ENCODE results near the gene CPO.

Gene CPO

DNA sequence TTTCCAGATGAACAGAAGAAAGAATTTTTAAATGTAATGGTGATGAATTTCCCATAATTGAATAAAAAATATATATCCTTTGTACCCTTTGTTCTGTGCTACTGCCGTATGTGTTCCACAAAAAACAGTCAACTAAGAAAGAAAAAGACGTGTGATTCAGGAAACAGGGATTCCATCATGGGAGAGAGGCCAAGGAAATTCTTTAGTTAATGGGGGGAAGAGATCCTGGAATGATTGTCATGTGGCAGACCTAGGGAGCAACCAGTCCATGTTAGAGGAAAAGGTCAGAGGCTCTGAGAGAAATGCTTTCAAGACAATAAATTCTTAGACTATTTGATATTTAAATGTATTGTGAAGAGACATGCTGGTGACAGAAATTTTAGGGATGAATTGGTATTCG lies 76.6 kb downstream of the CPO start:
- no peak for DNase-seq (ENCODE audit: low read depth)

Measured in stimulated activated CD8-positive, alpha-beta memory T cell treated with anti-CD3 and anti-CD28 coated beads, Interleukin-12 subunit alpha, Interleukin-12 subunit beta, amount 100 ng/mL, for 4 hours (primary cell).